NCI-H1105 (cell line): ENCODE data around the gene STOML1.
"Not testable (repeated sequence)": the region's sequence is repeated elsewhere in the genome, so short reads cannot be mapped to it uniquely, and the experiment has no call there.

Experiments
- DNase-seq: peaks from one replicate; lab custom pipeline; 2025; lab: John Stamatoyannopoulos, UW

Gene STOML1

DNA sequence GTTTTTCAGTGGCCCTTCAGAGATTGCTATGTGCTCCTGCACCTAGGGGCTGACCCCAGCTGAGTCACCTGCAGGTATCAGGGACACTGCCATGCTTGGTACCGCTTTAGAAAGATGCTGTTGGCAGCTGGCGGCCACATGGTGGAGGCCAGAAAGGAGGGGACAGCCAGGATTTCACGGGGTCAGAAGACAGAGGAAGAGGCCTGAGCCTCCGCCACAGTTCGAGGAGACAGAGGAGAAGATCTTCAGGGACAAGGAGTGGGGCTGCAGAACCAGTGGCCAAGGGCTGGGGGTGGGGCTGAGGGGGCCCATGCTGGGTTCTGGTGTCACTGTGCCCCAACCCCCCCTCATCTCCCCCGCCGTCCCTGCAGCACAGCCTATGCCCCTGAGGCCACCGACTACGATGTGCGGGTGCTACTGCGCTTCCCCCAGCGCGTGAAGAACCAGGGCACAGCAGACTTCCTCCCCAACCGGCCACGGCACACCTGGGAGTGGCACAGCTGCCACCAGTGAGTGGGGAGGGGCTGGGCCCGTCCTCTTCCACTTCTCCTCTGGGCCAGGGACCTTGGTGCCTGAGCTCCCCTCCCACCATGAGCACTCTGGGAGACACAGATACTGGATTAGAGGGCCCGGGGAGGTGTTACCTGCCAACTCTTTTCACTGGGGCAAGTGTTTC, 45.9 kb downstream of the STOML1 start:
- DNase-seq: no peak

DNA sequence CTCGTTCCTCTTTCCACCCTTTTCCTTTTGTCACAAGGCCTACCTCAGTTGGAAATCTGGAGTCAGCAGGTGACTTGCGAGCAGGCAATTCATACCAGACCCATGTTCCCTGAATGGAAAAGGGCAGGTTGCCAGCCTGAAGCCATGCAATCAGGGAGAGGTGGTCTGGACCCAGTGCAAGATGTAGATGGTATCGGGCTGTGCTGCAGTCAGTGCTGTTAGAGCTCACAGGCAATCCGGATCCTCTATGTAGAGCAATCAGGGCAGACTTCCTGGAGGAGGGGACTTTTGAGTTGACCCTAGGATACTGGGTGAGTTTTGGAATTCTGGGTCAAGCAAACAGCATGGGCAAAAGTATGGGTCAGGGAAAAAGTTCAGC, 47.0 kb downstream of the STOML1 start:
- DNase-seq: no peak

DNA sequence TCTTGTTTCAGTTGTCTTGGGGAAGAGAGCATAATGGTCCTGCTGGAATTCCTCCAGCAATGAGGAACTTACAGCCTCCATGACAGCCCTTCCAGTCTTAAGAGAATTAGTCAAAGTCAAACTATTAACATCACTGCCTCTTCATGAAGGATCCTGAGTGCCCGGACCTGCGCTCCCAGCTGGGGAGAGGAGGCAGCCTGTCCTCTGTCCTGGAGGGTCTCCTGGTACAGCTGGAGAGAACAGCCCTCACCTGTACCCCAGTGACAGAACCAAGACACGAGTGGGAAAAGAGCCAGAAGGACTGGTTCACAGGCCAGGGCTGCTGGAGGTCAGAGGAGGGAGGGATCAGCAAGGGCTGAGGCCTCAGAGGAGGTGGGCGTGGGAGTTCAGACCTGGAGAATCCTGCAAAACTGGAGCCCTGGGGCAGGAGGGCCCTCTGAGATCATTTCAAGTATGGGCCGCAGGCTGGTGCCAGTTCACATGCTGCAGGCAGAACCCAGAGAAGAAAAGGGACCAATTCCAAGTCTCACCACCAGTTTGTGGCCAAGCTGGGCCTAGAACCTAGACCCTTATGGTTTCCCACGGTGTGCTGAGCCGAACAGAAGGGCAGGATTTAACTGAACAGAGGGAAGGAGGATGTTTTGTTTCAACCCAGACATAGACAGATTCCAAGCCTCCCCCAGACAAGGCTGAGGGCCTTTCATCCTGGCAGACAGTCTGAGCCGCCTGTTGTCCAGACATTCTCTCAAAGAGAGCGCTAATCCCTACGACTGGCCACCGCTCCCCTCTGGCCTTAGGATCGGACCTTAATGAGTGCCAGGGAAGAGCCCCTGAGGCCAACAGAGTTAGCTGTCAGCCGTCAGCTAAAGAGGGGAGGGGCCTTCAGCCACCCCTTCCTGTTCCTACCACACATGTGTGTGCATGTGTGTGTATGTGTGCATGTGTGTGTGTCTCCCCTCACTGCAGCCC, 47.6 kb downstream of the STOML1 start:
- DNase-seq: no peak

DNA sequence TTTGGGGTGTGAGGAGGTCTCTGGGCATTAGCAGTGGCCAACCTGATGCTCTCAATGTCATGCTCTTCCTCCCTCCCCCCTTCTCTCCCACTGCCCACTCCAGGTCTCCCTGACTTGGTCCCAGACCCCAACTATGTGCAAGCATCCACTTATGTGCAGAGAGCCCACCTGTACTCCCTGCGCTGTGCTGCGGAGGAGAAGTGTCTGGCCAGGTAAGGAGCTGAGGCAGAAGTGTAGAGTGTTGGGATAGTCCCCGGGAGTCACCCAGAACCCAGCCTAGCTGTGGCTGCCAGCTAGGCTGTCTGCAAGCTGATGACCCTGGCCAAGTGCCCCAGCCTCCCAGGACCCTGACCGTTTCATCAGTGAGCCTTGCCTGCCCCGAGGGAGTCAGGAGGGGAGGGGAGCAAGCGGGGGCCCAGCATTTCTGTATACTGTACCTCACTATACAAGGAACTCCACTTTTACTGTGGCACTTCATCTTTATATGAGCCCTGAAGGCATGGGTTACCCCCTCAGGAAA, 49.3 kb downstream of the STOML1 start:
- no peak for DNase-seq

DNA sequence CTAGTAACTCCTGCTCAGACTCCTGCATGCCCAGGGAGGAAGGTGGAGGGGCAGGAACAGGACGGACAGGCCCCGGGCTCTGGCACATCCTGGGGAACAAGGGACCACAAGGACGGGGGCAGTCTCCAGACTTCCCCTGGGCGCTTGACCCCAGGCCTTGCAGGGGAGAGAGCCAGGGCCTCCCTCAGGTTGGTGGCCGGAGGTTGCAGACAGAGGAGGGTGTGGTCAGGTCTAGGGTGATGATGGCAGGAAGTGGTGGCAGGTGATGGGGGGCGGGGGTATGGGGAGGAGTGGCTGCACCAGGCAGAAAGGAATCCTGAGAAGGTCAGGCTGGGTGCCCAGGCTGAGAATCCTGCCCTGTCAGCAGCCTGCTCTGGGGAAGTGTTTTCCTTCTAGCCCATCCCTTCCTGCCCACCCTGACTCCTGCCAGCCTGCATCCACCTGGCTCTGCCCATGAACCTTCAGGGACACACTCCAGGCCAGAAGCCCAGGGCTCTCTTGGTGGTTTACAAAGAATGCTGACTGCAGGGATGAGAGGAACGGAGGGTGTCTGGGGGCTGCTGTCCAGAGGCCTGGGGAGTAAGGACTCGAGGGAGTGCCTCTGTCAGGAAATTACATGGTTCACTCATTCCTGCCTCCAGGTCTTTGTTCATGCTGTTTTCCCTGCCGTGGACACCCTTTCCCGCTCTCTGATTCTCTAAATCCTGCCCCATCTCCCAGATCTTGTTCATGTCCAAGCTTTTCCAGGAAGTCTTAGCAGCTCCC, 50.0 kb downstream of the STOML1 start:
- no peak for DNase-seq

DNA sequence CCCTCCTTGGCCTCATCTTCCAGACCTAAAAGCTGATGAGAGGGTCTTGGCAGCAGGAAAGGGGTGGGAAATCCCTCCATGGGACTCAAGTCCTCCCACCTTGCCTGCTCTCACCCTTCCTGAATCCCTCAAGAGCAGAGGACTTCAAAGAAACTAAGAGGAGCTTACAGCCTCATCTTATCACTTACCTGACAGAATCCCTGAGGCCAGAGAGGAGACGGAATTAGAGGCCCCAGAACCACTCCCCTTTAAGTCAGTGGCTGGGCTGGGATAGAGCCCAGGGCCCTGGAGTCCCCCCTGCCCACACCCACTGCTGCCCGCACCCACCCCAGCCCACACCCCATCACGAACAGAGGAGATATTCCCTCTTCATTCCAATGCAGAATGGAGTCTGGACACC, 50.6 kb downstream of the STOML1 start:
- no peak for DNase-seq

DNA sequence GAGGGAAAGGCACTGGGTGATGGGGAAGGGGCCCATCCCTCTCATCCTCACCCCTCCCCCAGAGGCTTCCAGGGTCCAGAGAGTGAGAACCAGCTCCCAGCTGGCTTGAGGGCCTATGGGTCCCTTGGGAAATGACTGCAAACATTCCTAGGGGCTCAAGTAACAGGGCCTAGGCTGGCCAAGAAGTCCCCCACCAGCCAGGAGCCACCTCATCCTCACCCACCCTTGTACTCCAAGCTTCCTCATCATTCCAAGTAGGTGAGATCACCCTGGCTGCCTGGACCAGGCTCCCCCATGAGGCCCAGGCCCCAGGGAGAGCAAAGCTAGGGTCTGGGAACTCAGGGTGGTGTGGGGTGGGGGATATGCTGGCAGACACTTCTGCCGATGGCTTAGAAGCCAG, 51.1 kb downstream of the STOML1 start:
- no peak for DNase-seq

DNA sequence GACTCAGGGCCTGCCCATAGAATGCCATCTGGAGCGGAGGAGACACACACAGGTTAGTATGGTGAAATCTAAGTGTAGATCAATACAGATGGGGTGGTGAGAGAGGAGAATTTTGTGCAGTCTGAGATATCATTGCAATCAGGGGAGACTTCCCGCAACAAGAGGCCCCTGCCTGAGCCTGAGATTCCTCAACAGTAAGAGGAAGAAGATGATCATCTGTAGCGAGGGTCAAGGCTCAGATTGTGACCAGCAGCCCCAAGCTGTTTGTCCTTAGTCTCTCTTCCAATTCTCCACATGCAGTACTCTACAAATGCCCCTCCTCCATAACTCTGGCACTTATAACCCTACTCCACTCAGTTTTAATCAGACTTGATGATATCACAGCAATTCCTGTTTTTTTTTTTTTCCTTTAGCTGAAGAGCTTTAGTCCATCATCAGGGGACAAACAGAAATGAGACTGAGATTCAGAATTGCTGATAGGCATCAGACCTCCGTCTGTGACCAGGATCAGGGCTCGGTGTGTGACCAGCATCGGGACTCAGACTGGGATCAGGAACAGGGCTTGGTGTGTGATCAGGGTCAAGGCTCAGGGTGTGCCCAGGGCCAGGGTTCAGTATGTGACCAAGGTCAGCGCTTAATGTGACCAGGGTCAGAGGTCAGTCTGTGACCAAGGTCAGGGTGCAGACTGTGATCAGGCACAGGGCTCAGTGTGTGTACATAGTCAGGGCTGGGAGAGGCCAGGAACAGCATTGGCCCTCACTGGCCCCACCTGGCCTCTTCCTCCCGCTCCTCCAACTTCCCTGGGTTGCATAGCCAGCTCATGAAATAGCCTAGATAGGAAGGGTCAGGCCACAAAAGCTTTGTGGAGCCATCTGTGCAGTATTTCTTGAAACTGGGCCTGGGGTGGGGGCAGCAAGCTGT, 51.8 kb downstream of the STOML1 start:
- no peak for DNase-seq

DNA sequence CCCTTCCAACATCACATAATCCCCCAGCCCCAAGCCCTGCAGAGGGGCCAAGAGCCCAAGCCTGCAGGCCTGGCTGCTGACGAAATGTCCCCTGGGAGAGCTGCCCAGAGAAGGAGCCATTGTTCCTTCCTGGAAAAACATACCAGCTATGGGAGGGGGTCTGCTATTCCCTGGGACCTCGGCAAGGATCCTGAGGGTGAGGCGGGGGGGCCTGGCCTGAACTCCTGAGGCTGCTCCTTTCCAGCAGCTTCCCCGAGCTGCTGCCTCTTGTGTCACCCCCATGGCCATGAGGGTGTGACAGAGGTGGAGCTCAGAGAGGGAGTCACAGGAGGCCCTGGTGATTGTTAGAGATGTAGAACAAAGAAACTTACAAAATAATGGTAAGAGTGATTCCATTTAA, 53.0 kb downstream of the STOML1 start:
- no peak for DNase-seq

DNA sequence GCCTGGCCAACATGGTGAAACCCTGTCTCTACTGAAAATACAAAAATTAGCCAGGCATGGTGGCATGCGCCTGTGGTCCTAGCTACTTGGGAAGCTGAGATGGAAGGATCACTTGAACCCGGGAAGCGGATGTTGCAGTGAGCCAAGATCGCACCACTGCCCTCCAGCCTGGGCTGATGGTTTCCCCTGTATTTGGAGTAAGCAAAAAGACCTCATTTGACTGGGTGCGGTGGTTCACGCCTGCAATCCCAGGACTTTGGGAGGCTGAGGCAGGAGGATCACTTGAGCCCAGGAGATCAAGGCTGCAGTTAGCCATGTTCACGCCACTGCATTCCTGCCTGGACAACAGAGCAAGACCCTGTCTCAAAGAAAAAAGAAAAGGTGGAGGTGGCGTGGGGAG, 53.6 kb downstream of the STOML1 start:
- not testable (repeated sequence) for DNase-seq

DNA sequence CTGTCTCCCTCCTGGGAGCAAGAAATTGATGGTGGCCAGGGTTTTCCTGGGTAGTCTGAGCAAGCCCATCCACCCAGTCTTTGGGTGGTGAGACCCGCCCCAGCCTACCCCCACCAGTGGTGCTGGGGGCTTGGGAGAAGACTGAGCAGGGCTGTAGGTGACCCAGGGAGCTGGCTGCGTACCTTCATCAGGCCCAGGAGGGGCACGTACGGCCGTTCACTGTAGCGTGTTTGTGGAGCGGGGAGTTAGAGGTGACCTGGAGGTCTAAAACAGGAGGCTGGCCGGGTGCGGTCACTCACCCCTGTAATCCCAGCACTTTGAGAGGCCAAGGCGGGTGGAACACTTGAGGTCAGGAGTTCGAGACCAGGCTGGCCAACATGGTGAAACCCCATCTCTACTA, 54.4 kb downstream of the STOML1 start:
- no peak for DNase-seq

DNA sequence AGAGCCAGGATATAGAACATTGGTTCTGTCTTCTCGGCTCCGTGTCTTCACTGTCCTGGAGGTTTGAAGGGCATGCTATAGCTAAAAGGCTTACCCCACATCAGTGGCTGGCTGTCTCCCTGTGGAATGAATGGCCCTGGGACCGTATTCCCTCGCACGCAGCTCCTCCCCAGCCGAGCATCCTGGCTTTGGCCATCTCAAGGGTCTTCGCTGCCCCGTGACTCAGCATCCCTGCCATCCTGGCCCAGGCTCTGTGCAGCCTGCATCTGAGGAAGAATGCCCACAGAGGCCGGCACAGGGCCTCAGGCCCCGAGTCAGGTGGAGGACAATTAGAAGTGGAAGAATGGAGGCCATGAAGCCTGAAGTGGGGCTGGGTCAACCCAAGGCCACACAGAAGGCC, 54.8 kb downstream of the STOML1 start:
- DNase-seq: no peak

DNA sequence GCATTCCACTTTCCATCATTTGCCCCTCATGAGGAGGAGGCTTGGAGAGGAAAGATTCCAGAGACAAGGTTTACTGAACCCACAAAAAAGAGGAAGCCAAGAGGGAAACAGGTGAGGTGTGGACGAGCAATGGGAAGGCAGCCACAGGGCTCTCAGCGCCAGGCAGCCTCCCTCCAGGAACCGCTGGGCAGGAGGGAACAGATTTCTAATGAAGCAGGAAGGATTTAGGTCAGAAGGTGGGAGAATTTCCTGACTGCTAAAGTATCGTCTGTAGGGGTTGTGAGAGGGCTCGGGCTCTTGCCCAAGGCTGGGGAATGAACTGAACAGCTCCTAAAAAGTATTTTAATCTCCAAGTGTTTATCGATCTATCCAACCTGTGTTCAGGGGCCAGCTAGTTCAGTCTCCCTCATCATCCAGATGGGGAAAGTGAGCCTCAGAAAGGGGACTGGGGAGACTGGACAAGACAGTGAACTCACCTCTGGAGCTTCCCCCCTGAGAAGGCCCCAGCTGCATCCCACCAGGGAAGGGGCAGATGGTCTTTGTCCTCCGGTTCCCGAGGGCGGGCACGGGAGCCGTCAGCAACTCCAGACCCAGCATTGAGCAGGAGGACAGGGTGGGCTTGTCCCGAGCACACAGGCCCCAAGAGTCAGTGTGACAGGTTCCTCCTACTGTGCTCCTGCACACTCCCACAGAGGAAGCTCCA, 55.4 kb downstream of the STOML1 start:
- no peak for DNase-seq

DNA sequence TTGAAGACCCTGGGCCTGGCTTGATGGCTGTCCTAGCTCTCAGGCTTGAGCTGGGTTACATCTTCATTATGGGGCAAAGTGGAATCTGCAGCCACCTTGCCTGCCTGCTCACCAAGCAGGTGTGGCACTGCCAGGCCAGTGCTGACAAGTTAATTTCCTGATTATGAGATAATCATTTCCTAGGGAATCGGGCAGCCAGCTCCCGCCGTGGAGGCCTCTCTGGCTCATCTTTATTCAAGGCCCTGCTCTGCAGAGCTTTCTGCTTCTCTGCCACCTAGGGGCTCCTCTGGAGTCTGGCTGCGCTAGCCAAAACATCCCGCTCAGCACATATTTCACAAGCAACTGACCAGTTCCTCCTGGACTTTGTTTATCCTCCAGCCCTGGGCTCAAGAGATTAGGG, 55.9 kb downstream of the STOML1 start:
- DNase-seq: no peak

DNA sequence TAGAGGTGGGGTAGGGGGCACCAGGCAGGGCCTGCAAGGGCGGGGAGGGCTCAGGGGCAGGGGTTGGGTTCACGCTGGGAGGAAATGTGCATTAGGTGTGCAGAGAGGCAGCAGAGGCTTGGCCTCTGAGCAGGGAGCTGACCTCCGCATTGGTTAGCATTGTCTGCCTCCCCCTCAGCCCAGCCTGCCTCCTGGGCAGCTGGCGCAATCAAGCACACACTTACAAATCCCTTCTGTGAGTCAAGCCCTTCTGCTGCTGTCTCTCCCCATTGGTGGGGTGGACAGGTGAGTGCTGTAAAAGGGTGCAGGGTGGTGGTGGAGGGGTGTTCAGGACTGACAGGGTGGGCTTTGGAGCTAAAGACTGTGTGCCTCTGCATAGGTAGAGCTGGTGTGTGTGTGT, 56.5 kb downstream of the STOML1 start:
- no peak for DNase-seq

DNA sequence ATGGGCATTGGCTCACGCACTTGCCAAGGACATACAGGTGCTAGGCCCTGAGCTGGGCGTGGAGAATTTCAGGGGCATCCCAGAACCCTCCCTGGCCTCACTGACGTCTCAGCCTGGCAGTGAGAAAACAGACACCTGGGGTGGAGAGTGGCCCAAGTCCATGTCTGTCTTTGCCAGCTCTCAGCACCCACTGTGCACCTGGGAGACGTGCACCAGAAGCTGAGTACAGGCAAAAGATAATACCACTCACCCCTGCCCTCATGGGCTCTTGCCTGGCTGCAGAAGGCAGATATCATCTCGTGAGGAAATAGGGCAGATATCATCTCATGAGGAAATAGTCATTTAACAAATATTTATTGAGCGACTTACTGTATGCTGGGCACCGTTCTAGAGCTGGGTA, 57.8 kb downstream of the STOML1 start:
- no peak for DNase-seq

DNA sequence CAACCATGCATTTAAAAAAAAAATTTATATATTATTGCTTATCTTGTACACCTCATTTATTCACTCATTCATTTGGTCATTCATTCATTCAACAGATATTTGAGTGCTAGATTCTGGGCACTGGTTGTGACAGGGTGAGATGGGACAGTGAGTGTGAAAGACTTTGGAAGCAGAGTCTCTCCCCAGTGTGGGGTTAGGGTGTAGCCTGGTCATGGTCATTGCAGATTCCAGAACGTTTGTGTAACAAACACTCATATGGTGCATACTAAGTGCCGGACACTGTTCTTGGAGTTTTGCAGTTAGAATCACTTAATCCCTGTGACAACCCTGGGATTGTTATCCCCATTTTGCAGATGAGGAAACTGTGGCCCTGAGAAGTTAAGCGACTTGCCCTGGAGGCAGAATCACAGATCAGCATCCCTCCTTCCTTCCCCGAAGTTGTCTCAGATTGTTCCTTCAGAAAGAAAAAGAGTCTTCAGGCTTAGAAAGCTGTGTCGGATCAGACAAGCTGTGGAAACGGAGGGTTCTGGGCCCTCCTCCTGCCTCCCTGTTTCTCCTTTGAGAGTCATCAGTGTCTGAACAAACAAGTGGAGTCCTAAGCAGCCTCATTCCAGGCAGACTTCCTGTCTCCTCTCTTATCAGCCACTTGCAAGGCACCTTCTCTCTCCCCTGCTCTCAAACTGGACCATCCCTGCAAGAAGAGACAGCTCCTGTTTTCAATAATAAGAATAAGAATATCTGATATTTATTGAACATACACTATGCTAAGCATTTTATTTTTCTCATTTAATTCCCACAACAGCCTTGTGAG, 59.5 kb downstream of the STOML1 start:
- no peak for DNase-seq

DNA sequence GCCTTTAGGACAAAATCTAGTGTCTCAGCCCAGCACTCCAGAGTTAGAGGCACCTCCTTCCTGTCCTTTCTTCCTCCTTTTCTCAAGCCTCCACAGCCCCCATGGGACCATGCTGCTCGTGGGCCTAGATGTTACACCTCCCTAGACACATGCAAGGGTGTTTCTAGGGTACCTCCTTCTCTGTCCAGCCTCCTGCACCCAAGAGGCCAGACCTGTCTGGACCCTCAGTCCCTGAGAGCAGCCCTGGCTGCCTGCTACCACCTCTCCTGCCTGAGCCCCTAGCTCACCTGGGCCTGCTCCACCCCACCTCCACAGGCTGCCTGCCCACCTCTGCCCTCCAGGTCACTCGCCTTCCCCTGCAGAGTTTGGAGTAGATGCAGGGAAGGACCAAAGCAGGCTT, 60.7 kb downstream of the STOML1 start:
- no peak for DNase-seq

DNA sequence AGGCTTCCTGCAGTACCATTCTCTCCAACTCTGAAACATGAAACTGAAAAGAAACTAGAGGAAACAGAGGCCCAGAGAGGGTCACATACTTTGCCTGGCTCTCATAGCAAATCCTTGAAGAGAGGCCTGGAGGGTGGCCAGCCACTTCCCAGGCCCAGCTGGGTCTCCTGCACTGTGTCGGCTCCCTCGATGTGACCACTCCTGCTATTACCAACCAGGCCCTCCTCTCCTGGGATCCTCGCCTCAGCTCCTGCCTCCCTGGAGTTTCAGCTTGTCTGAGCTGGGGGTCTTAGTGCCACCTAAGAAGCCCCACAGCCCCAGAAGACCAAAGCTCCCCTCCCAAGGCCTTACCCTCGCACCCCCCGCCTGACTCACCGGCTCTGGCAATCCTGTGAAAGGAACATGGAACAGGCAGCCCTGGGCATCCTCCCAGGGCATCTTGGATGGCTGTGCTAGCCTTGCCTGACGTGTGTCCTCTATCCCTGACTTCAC, 61.3 kb downstream of the STOML1 start:
- no peak for DNase-seq

DNA sequence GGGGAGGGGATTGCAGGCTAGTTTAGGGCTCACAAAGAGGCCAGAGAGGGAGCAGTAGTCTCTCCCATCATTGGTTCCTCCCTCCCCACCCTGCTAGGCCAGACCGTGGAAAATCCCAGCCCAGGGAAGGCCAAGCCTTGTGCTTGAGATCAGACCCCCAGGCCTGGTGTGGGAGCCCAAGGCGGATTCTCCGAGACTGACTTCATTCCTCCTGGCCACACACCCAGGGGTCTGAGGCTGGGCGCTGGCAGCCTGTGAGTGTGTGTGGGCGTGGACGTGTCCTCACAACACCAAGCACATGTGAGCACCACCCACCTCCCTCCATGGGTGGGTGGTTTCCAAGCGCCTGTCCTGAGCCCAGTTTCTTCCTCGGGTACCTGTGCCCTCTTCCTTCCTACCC, 61.7 kb downstream of the STOML1 start:
- DNase-seq: no peak
